Measurements from ENCODE around the gene FARS2.
A peak's percentile ranks its signal among the peaks of the same experiment; 100 is the strongest.
"Not testable (repeated sequence)": the region's sequence is repeated elsewhere in the genome, so short reads cannot be mapped to it uniquely, and the experiment has no call there.

FARS2 gene

GRCh38 chr6:5681480-5681879 lies 420.2 kb downstream of the FARS2 start:
- TF ChIP-seq CTCF (conservative IDR thresholded peaks at IDR 0.05; ENCODE audit: low read depth, low read length): no peak
- H3K4me3 ChIP-seq (ENCODE audit: low read depth, low read length): no peak overlapping the region
- DNase-seq (ENCODE audit: low read depth): no peak

GRCh38 chr6:5682530-5682929 lies 421.2 kb downstream of the FARS2 start:
- DNase-seq (ENCODE audit: low read depth): no peak
- no peak for TF ChIP-seq CTCF (conservative IDR thresholded peaks at IDR 0.05; ENCODE audit: low read depth, low read length)
- no peak overlapping the region for H3K4me3 ChIP-seq (ENCODE audit: low read depth, low read length)

GRCh38 chr6:5683747-5684146 lies 422.4 kb downstream of the FARS2 start:
- H3K4me3 ChIP-seq (ENCODE audit: low read depth, low read length); DNase-seq (ENCODE audit: low read depth): not testable (repeated sequence)

GRCh38 chr6:5684320-5685053 lies 423.2 kb downstream of the FARS2 start:
- TF ChIP-seq CTCF (conservative IDR thresholded peaks at IDR 0.05; ENCODE audit: low read depth, low read length): no peak
- DNase-seq (ENCODE audit: low read depth): peak; percentile 63

GRCh38 chr6:5693225-5694145 lies 432.2 kb downstream of the FARS2 start:
- TF ChIP-seq CTCF (conservative IDR thresholded peaks at IDR 0.05; ENCODE audit: low read depth, low read length): no peak
- no peak overlapping the region for H3K4me3 ChIP-seq (ENCODE audit: low read depth, low read length)
- DNase-seq (ENCODE audit: low read depth): no peak

More at GRCh38 chr6:5684320-5685053, 423.2 kb downstream of the FARS2 start:
- no peak overlapping the region for H3K4me3 ChIP-seq (ENCODE audit: low read depth, low read length)

GRCh38 chr6:5695260-5696245 lies 434.2 kb downstream of the FARS2 start:
- TF ChIP-seq CTCF (conservative IDR thresholded peaks at IDR 0.05; ENCODE audit: low read depth, low read length): no peak

More at GRCh38 chr6:5695260-5696245, 434.2 kb downstream of the FARS2 start:
- DNase-seq (ENCODE audit: low read depth): peak; percentile 47
- H3K4me3 ChIP-seq (ENCODE audit: low read depth, low read length): no peak overlapping the region
